GM23338 (cell line): ENCODE measurements around the gene DRG2. TPM values are rescaled to one million over a fixed set of nuclear protein-coding genes. Genes with fewer than 3 reads are reported as not detected.

Experiments used
- ATAC-seq: fragments of 200-7000 bp; cut with Tn5 transposase; 3 replicates; pipeline ENCODE4 v1.9.1; 2020
- DNase-seq: peaks from one replicate; pipeline ENCODE4 v3.0.0-alpha.2; 2015; ENCODE audit warnings: low spot score
- H2AFZ ChIP-seq: fragments of 200-600 bp; sonication (generic); 2 replicates; pipeline ENCODE4 v1.8.0; 2016; ENCODE audit warnings: antibody characterized with exemption, mild to moderate bottlenecking, moderate library complexity
- H3F3A ChIP-seq: fragments of 200-600 bp; sonication (generic); replicated peaks from 2 replicates; pipeline ENCODE4 v1.8.0; 2017; ENCODE audit warnings: antibody characterized with exemption, mixed run types, low read depth
- H3K27ac ChIP-seq: fragments of 200-600 bp; sonication (generic); 2 replicates; pipeline ENCODE4 v1.6.1; 2016; ENCODE audit warnings: low read depth
- H3K27me3 ChIP-seq: fragments of 200-600 bp; sonication (generic); 2 replicates; pipeline ENCODE4 v1.8.0; 2016; ENCODE audit warnings: mild to moderate bottlenecking, mixed run types, moderate library complexity; ENCODE audit not compliant: insufficient read depth
- H3K36me3 ChIP-seq: fragments of 200-600 bp; sonication (generic); 2 replicates; pipeline ENCODE4 v1.8.0; 2016; ENCODE audit warnings: mild to moderate bottlenecking; ENCODE audit not compliant: insufficient read depth
- H3K4me1 ChIP-seq: fragments of 200-600 bp; sonication (generic); 2 replicates; pipeline ENCODE4 v1.8.0; 2016; ENCODE audit warnings: mild to moderate bottlenecking, moderate library complexity; ENCODE audit not compliant: insufficient read depth
- H3K4me2 ChIP-seq: fragments of 200-600 bp; sonication (generic); 2 replicates; pipeline ENCODE4 v1.7.1; 2017; ENCODE audit warnings: mixed run types
- H3K4me3 ChIP-seq: fragments of 200-600 bp; sonication (generic); 2 replicates; pipeline ENCODE4 v1.6.1; 2016; ENCODE audit warnings: mixed run types
- H3K79me2 ChIP-seq: fragments of 200-600 bp; sonication (generic); replicated peaks from 2 replicates; pipeline ENCODE4 v1.8.0; 2017; ENCODE audit warnings: mild to moderate bottlenecking; ENCODE audit not compliant: insufficient read depth
- H3K9me2 ChIP-seq: fragments of 200-600 bp; sonication (generic); 2 replicates; pipeline ENCODE4 v1.8.0; 2017; ENCODE audit not compliant: insufficient read depth
- H4K20me1 ChIP-seq: fragments of 200-600 bp; sonication (generic); replicated peaks from 2 replicates; pipeline ENCODE4 v1.8.0; 2017; ENCODE audit warnings: mild to moderate bottlenecking; ENCODE audit not compliant: insufficient read depth
- H3K27ac Mint-ChIP-seq: 2 replicates; pipeline ENCODE4 v1.8.0; 2020; ENCODE audit warnings: inconsistent platforms, mild to moderate bottlenecking, moderate library complexity, mixed read lengths
- H3K27me3 Mint-ChIP-seq: 3 replicates; pipeline ENCODE4 v1.8.0; 2022; ENCODE audit warnings: low read depth, mild to moderate bottlenecking, moderate library complexity, mixed read lengths, inconsistent platforms; ENCODE audit not compliant: insufficient read depth, poor library complexity
- H3K36me3 Mint-ChIP-seq: 3 replicates; pipeline ENCODE4 v1.8.0; 2021; ENCODE audit warnings: low read depth, mild to moderate bottlenecking, inconsistent platforms, moderate library complexity, mixed read lengths
- H3K4me1 Mint-ChIP-seq: 3 replicates; pipeline ENCODE4 v1.8.0; 2020; ENCODE audit warnings: mild to moderate bottlenecking, inconsistent platforms, mixed read lengths
- H3K4me3 Mint-ChIP-seq: 3 replicates; pipeline ENCODE4 v1.8.0; 2021; ENCODE audit warnings: moderate library complexity, mild to moderate bottlenecking, inconsistent platforms, mixed read lengths
- H3K9me3 Mint-ChIP-seq: 3 replicates; pipeline ENCODE4 v1.8.0; 2020; ENCODE audit warnings: moderate library complexity, mild to moderate bottlenecking, inconsistent platforms, mixed read lengths
- CREB1 ChIP-seq: fragments of 250-450 bp; sonication (Bioruptor Pico); IDR thresholded peaks from 2 replicates; pipeline ENCODE4 v1.5.0; 2020; ENCODE audit warnings: low read depth, mild to moderate bottlenecking, moderate library complexity
- CTCF ChIP-seq, 2 experiments: fragments of 200-600 bp in 1 of 2; sonication (generic) in 1 of 2; conservative IDR thresholded peaks; 2 replicates each; pipeline versions ENCODE4 v1.5.1 to v1.6.1; 2016 to 2017; ENCODE audit warnings: antibody characterized with exemption in 2 of 2, low read depth in 2 of 2, mild to moderate bottlenecking in 2 of 2, moderate library complexity in 1 of 2
- ETS1 ChIP-seq: IDR thresholded peaks from 2 replicates; pipeline ENCODE4 v1.6.1; 2016; ENCODE audit warnings: antibody characterized with exemption
- EZH2phosphoT487 ChIP-seq: fragments of 200-600 bp; sonication (generic); IDR thresholded peaks from one replicate; pipeline ENCODE4 v1.8.1; 2018; ENCODE audit warnings: antibody characterized with exemption; ENCODE audit not compliant: unreplicated experiment
- JUNB ChIP-seq: IDR thresholded peaks from one replicate; pipeline ENCODE4 v1.6.1; 2016; ENCODE audit warnings: antibody characterized with exemption; ENCODE audit not compliant: unreplicated experiment
- NANOG ChIP-seq: IDR thresholded peaks from 2 replicates; pipeline ENCODE4 v1.6.1; 2016; ENCODE audit warnings: antibody characterized with exemption, borderline replicate concordance
- STAT1 ChIP-seq: IDR thresholded peaks from one replicate; pipeline ENCODE4 v1.6.1; 2016; ENCODE audit warnings: antibody characterized with exemption; ENCODE audit not compliant: unreplicated experiment
- ZNF114 ChIP-seq: fragments of 250-450 bp; sonication (Bioruptor Pico); IDR thresholded peaks from 2 replicates; pipeline ENCODE4 v1.5.0; 2020; ENCODE audit warnings: mild to moderate bottlenecking, moderate library complexity
- ZNF462 ChIP-seq: fragments of 250-450 bp; sonication (Bioruptor Pico); IDR thresholded peaks from 2 replicates; pipeline ENCODE4 v1.5.0; 2020; ENCODE audit warnings: mild to moderate bottlenecking, moderate library complexity
- polyA plus RNA-seq: library from polyadenylated mRNA; unstranded; fragments of >200 nt; fragmentation: Nextera tagmentation; extraction: Ambion mirVana; gene quantifications from 2 replicates; pipeline ENCODE4 v1.2.1, GENCODE V29; 2016
- total RNA-seq: library from RNA; depleted of rRNA; stranded (reverse); fragments of >200 nt; shearing (Covaris generic); gene quantifications from 2 replicates; pipeline ENCODE4 v1.2.3, GENCODE V29; 2014

The DRG2 gene
- total and polyA plus RNA-seq, 2 experiments from 2014 or later, result 36.2 to 48.0 TPM

- TF ChIP-seq ZNF462 (CRISPR knock-in tag), result no peak
- TF ChIP-seq CREB1 (CRISPR knock-in tag), result no peak
- TF ChIP-seq NANOG, result no peak
- no peak for TF ChIP-seq JUNB
Observed at GRCh38 chr17:18040261-18040858, 47.4 kb upstream of the DRG2 start (continued).

- ATAC-seq (no peak), DNase-seq (no peak)
- Mint-ChIP-seq H3K27ac (no peak overlapping the region), H3K4me1 (peaks cover 34% of the 10 kb centered on the region), H3K4me3 (peak overlapping the region; percentile 89; the same call in 1 of the 3 replicates), H3K9me3 (no peaks in the 10 kb centered on the region; the same call in 2 of the 3 replicates), H3K27me3 (peaks cover 14% of the 10 kb centered on the region), H3K36me3 (peaks cover 11% of the 10 kb centered on the region; the same call in 2 of the 3 replicates)
- peaks cover 9% of the 10 kb centered on the region for H3K4me1 ChIP-seq
- no peak overlapping the region for H3K27ac ChIP-seq
- H3K36me3 ChIP-seq, result peaks cover 4% of the 10 kb centered on the region; the same call in 1 of the 2 replicates
- H3K4me2 ChIP-seq, result no peak overlapping the region
- H3K79me2 ChIP-seq, result peaks cover 25% of the 10 kb centered on the region
- no peak overlapping the region for H2AFZ ChIP-seq
- H3K27me3 ChIP-seq, result no peaks in the 10 kb centered on the region
- no peak overlapping the region for H3K4me3 ChIP-seq
- H3K9me2 ChIP-seq, result no peaks in the 10 kb centered on the region
- H4K20me1 ChIP-seq, result peaks cover 20% of the 10 kb centered on the region
- no peaks in the 10 kb centered on the region for H3F3A ChIP-seq
- TF ChIP-seq ETS1, result no peak
- TF ChIP-seq EZH2phosphoT487, result no peak
- TF ChIP-seq JUNB, result no peak
- TF ChIP-seq ZNF114 (CRISPR knock-in tag), result no peak
- no peak for TF ChIP-seq STAT1
- no peak for TF ChIP-seq CTCF (conservative IDR thresholded peaks at IDR 0.05; ENCODE audit: low read depth in 2 of 2)
Observed at GRCh38 chr17:18041776-18042175, 46.0 kb upstream of the DRG2 start.
